Thyroid gland (tissue), 4 donors: ENCODE measurements around the gene ZNF514.

Experiments used
- POLR2A ChIP-seq, 2 donors: fragments of 450-650 bp; IDR thresholded peaks; one replicate each; pipeline ENCODE4 v1.6.1; 2017; ENCODE audit warnings: antibody characterized with exemption in 2 of 2, mild to moderate bottlenecking in 2 of 2, moderate library complexity in 1 of 2
- TF ChIP-seq, protein P1 (sequence below), 6 experiments: fragments of 200-600 bp in 3 of 6; fragments of 450-650 bp in 3 of 6; sonication (generic) in 3 of 6; IDR thresholded peaks; one replicate each; pipeline ENCODE4 v1.5.1; 2016 to 2019; ENCODE audit warnings: antibody characterized with exemption in 6 of 6, mild to moderate bottlenecking in 2 of 6, inconsistent platforms in 1 of 6, moderate library complexity in 1 of 6

DNA sequence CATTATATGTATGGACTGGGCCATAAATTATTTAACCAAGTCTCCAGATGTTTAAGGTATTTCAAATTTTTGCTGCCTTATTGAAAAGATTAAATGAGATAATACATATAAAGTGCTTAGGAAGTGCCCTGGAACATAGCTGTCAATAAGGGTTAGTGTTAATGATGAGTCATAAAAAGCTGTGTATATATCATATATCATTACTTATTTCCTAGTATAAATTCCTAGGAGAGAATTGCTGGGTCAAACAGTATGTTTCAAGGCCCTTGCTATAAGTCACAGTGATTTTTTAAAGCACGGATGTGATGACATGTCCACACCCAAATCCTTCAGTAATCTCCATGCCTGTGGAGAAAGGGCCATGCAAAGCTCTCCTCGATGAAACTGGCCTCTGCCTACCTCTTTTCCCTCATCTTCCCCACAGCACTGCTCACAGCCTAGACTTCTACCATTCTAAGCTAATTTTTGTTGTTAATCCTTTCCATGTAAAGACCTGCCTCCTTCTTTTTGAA is 14.4 kb upstream of the ZNF514 start:
- TF ChIP-seq, protein P1, sequence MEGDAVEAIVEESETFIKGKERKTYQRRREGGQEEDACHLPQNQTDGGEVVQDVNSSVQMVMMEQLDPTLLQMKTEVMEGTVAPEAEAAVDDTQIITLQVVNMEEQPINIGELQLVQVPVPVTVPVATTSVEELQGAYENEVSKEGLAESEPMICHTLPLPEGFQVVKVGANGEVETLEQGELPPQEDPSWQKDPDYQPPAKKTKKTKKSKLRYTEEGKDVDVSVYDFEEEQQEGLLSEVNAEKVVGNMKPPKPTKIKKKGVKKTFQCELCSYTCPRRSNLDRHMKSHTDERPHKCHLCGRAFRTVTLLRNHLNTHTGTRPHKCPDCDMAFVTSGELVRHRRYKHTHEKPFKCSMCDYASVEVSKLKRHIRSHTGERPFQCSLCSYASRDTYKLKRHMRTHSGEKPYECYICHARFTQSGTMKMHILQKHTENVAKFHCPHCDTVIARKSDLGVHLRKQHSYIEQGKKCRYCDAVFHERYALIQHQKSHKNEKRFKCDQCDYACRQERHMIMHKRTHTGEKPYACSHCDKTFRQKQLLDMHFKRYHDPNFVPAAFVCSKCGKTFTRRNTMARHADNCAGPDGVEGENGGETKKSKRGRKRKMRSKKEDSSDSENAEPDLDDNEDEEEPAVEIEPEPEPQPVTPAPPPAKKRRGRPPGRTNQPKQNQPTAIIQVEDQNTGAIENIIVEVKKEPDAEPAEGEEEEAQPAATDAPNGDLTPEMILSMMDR (IDR thresholded peaks at IDR 0.05), result no peak
- TF ChIP-seq POLR2A (IDR thresholded peaks at IDR 0.05), result no peak
